Right hindlimb (tissue), 1 donor: ENCODE results near the gene AGPAT4.

Source experiments
- DNase-seq: peaks from one replicate; pipeline ENCODE4 v3.0.0-alpha.2; 2018

AGPAT4 gene

GRCh38 chr6:161107779-161108730, 165.8 kb downstream of the AGPAT4 start:
- DNase-seq: no peak

GRCh38 chr6:161105408-161105807, 168.5 kb downstream of the AGPAT4 start:
- DNase-seq: no peak

- no peak for DNase-seq
These were observed 168.9 kb downstream of the AGPAT4 start for GRCh38 chr6:161104966-161105365.

- DNase-seq: no peak
These were observed 170.4 kb downstream of the AGPAT4 start for GRCh38 chr6:161103475-161103874.

- DNase-seq: no peak
These were observed 172.3 kb downstream of the AGPAT4 start for GRCh38 chr6:161101517-161101916.

GRCh38 chr6:161100072-161100471, 173.8 kb downstream of the AGPAT4 start:
- no peak for DNase-seq

GRCh38 chr6:161095916-161096315, 177.9 kb downstream of the AGPAT4 start:
- no peak for DNase-seq

- DNase-seq: no peak
These were observed 178.9 kb downstream of the AGPAT4 start for GRCh38 chr6:161094955-161095354.

GRCh38 chr6:161091972-161092701, 181.7 kb downstream of the AGPAT4 start:
- no peak for DNase-seq

GRCh38 chr6:161091151-161091550, 182.7 kb downstream of the AGPAT4 start:
- no peak for DNase-seq

- DNase-seq: no peak
These were observed 185.1 kb downstream of the AGPAT4 start for GRCh38 chr6:161088676-161089328.

GRCh38 chr6:161085246-161085645, 188.6 kb downstream of the AGPAT4 start:
- DNase-seq: no peak

GRCh38 chr6:161082215-161082614, 191.6 kb downstream of the AGPAT4 start:
- no peak for DNase-seq

- no peak for DNase-seq
These were observed 193.4 kb downstream of the AGPAT4 start for GRCh38 chr6:161080263-161080970.
